Measurements from ENCODE around the gene EIF2A.

The EIF2A gene

DNA sequence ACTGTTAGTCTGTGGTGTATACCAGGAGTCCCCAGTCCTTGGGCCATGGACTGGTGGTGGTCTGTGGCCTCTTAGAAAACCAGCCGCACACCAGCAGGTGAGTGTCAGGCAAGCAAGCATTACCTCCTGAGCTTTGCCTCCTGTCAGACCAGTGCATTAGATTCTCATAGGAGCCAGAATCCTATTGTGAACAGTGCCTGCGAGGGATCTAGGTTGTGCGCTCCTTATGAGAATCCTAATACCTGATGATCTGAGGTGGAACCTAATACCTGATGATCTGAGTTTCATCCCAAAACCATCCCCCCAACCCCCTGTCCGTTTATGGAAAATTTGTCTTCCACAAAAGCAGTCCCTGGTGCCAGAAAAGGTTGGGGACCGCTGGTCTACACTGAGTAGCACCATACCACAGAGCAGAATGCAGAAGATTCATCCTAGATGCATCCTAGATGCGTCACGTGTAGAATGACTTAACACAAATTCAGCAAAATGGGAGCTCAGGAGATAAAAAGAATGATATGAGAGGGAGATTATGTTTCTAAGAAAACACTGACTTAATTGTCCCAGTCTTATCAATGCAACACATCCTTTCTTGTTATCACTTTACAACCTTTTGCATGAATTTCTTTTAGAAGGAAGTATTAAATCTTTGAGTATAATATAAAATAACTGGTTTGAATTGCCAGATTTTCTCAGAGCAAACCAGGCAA is 85.1 kb downstream of the EIF2A start:
- no peak for DNase-seq

GRCh38 chr3:150635076-150635475 is 88.5 kb downstream of the EIF2A start:
- peak in 1 of 56 donors; percentile 1 for DNase-seq

- DNase-seq: no peak
Observed at GRCh38 chr3:150635526-150635925, 88.9 kb downstream of the EIF2A start.

Data from nucleus accumbens (tissue), 56 donors.